Liver (tissue), 9 donors: ENCODE results near the gene CH25H. TPM values are rescaled to one million over a fixed set of nuclear protein-coding genes. Genes with fewer than 3 reads are reported as not detected.

Source experiments
- DNase-seq: peaks from one replicate; pipeline ENCODE4 v3.0.0-alpha.2; 2017; ENCODE audit warnings: low spot score
- H3K27ac ChIP-seq, 2 donors: one replicate each; pipeline ENCODE4 v1.7.0; 2013; ENCODE audit warnings: inconsistent platforms in 2 of 2, low read length in 2 of 2, control low read depth in 1 of 2, low read depth in 1 of 2, mild to moderate bottlenecking in 1 of 2
- H3K27me3 ChIP-seq, 4 donors: one replicate each; pipeline versions ENCODE4 v1.6.1 to v1.7.0; 2013; ENCODE audit warnings: low read length in 3 of 4, inconsistent platforms in 1 of 4, mild to moderate bottlenecking in 1 of 4, moderate library complexity in 1 of 4; ENCODE audit not compliant: control insufficient read depth in 4 of 4, insufficient read depth in 4 of 4
- H3K36me3 ChIP-seq, 4 donors: one replicate each; pipeline versions ENCODE4 v1.6.1 to v1.7.0; 2013; ENCODE audit warnings: low read length in 3 of 4, mild to moderate bottlenecking in 3 of 4, low read depth in 1 of 4, moderate library complexity in 1 of 4; ENCODE audit not compliant: control insufficient read depth in 4 of 4, insufficient read depth in 3 of 4
- H3K4me1 ChIP-seq, 4 donors: one replicate each; pipeline versions ENCODE4 v1.6.1 to v1.7.0; 2013; ENCODE audit warnings: low read length in 3 of 4, mild to moderate bottlenecking in 3 of 4, moderate library complexity in 1 of 4; ENCODE audit not compliant: control insufficient read depth in 4 of 4, insufficient read depth in 4 of 4
- H3K4me3 ChIP-seq, 3 donors: one replicate each; pipeline versions ENCODE4 v1.6.1 to v1.7.0; 2013; ENCODE audit warnings: low read length in 3 of 3, control low read depth in 1 of 3, low read depth in 1 of 3, mild to moderate bottlenecking in 1 of 3
- H3K9ac ChIP-seq, 2 donors: one replicate each; pipeline ENCODE4 v1.7.0; 2013; ENCODE audit warnings: low read length in 2 of 2, mild to moderate bottlenecking in 2 of 2, moderate library complexity in 2 of 2, control low read depth in 1 of 2, low read depth in 1 of 2
- H3K9me3 ChIP-seq, 4 donors: one replicate each; pipeline versions ENCODE4 v1.6.1 to v1.7.0; 2013; ENCODE audit warnings: low read length in 3 of 4; ENCODE audit not compliant: control insufficient read depth in 4 of 4
- ATF3 ChIP-seq: IDR thresholded peaks from 2 replicates; pipeline ENCODE4 v1.6.1; 2016; ENCODE audit warnings: antibody characterized with exemption
- CTCF ChIP-seq: fragments of 150-350 bp; IDR thresholded peaks from 2 replicates; pipeline ENCODE4 v1.5.1; 2017; ENCODE audit warnings: improper control_type of control experiment, low read depth, low read length; ENCODE audit not compliant: missing input control
- EGR1 ChIP-seq, 2 donors: IDR thresholded peaks; 2 replicates each; pipeline ENCODE4 v1.6.1; 2016 to 2018; ENCODE audit warnings: antibody characterized with exemption in 2 of 2, low read depth in 2 of 2
- FOXA1 ChIP-seq: IDR thresholded peaks from 2 replicates; pipeline ENCODE4 v1.6.1; 2016; ENCODE audit warnings: antibody characterized with exemption
- FOXA2 ChIP-seq: IDR thresholded peaks from 2 replicates; pipeline ENCODE4 v1.6.1; 2016; ENCODE audit warnings: antibody characterized with exemption
- GABPA ChIP-seq, 2 donors: IDR thresholded peaks in 1 of 2; conservative IDR thresholded peaks in 1 of 2; 2 replicates each; pipeline ENCODE4 v1.6.1; 2016; ENCODE audit warnings: antibody characterized with exemption in 2 of 2, mild to moderate bottlenecking in 1 of 2, moderate library complexity in 1 of 2
- HNF4A ChIP-seq, 2 donors: conservative IDR thresholded peaks; 2 replicates each; pipeline ENCODE4 v1.6.1; 2016; ENCODE audit warnings: antibody characterized with exemption in 2 of 2, mild to moderate bottlenecking in 2 of 2
- HNF4G ChIP-seq: IDR thresholded peaks from 2 replicates; pipeline ENCODE4 v1.6.1; 2016; ENCODE audit warnings: antibody characterized with exemption
- JUND ChIP-seq, 2 donors: IDR thresholded peaks; 2 replicates each; pipeline ENCODE4 v1.6.1; 2016; ENCODE audit warnings: antibody characterized with exemption in 2 of 2
- MAX ChIP-seq: IDR thresholded peaks from 2 replicates; pipeline ENCODE4 v1.6.1; 2016; ENCODE audit warnings: antibody characterized with exemption
- NR2F2 ChIP-seq: IDR thresholded peaks from 2 replicates; pipeline ENCODE4 v1.6.1; 2016; ENCODE audit warnings: antibody characterized with exemption
- RAD21 ChIP-seq, 2 donors: IDR thresholded peaks; 2 replicates each; pipeline ENCODE4 v1.6.1; 2016; ENCODE audit warnings: antibody characterized with exemption in 2 of 2, mild to moderate bottlenecking in 2 of 2
- REST ChIP-seq: IDR thresholded peaks from 2 replicates; pipeline ENCODE4 v1.6.1; 2016; ENCODE audit warnings: antibody characterized with exemption, mild to moderate bottlenecking
- RXRA ChIP-seq, 2 donors: IDR thresholded peaks; 2 replicates each; pipeline ENCODE4 v1.6.1; 2017 to 2018; ENCODE audit warnings: antibody characterized with exemption in 2 of 2, mild to moderate bottlenecking in 1 of 2
- SP1 ChIP-seq: IDR thresholded peaks from 2 replicates; pipeline ENCODE4 v1.6.1; 2018; ENCODE audit warnings: antibody characterized with exemption, mild to moderate bottlenecking
- TAF1 ChIP-seq: conservative IDR thresholded peaks from 2 replicates; pipeline ENCODE4 v1.6.1; 2016; ENCODE audit warnings: antibody characterized with exemption, mild to moderate bottlenecking
- YY1 ChIP-seq: IDR thresholded peaks from 2 replicates; pipeline ENCODE4 v1.6.1; 2016; ENCODE audit warnings: antibody characterized with exemption, mild to moderate bottlenecking
- ZBTB33 ChIP-seq: IDR thresholded peaks from 2 replicates; pipeline ENCODE4 v1.6.1; 2016; ENCODE audit warnings: antibody characterized with exemption
- WGBS: extraction: QIAGEN DNeasy Blood & Tissue Kit; methylation state at CpG from one replicate; pipeline ENCODE4 v1.1.7; 2013; 5-methylcytosine and 5-hydroxymethylcytosine counted together
- polyA plus RNA-seq, 2 donors: library from polyadenylated mRNA; stranded (reverse) in 1 of 2; unstranded in 1 of 2; fragments of 200-250 nt in 1 of 2; fragments of >200 nt in 1 of 2; fragmentation: Nextera tagmentation in 1 of 2; extraction: Ambion mirVana in 1 of 2; gene quantifications; one replicate each; pipeline versions ENCODE4 v1.2.1 to v1.2.3, GENCODE V29; 2013 to 2015
- total RNA-seq, 2 donors: library from RNA; depleted of rRNA; stranded (reverse); fragments of >200 nt; gene quantifications; one replicate each; pipeline ENCODE4 v1.2.3, GENCODE V29; 2014
- donor health status: healthy.
- donor health status: healthy.
- donor health status: healthy.
- donor health status: healthy.
- donor health status: healthy.

Gene CH25H
- total and polyA plus RNA-seq, 4 donors: 0.08 to 0.33 (median 0.25) TPM; not detected in 1

- Histone ChIP-seq H3K4me3 (no peak overlapping the region), H3K36me3 (peaks cover 0 to 14% (median 8%) of the 10 kb centered on the region in 4 donors), H3K9ac (no peak overlapping the region), H3K4me1 (peaks cover 2 to 28% (median 21%) of the 10 kb centered on the region in 4 donors), H3K27ac (peak overlapping the region in 1 of 2 donors; percentile 62), H3K27me3 (no peaks in the 10 kb centered on the region), H3K9me3 (no peaks in the 10 kb centered on the region)
- no peak for DNase-seq
- TF ChIP-seq TAF1 (no peak), CTCF (no peak), GABPA (IDR thresholded peaks at IDR 0.05 in 1 of 2, conservative IDR thresholded peaks at IDR 0.05 in 1 of 2) (no peak), FOXA1 (no peak), NR2F2 (no peak), MAX (no peak), EGR1 (IDR thresholded peaks at IDR 0.05; ENCODE audit: low read depth in 2 of 2) (no peak)
Observed at GRCh38 chr10:89242345-89242684, 35.2 kb upstream of the CH25H start.

- TF ChIP-seq RAD21 (IDR thresholded peaks at IDR 0.05): no peak
- TF ChIP-seq TAF1: no peak
- TF ChIP-seq HNF4A (conservative IDR thresholded peaks at IDR 0.05): peak; percentile 78 to 81
- no peak for TF ChIP-seq HNF4G
- TF ChIP-seq JUND (IDR thresholded peaks at IDR 0.05): peak; percentile 13 to 14
- no peak for TF ChIP-seq REST
- peak; percentile 17 for TF ChIP-seq SP1
- no peak for TF ChIP-seq FOXA1
- TF ChIP-seq ZBTB33: no peak
- no peak for TF ChIP-seq EGR1 (IDR thresholded peaks at IDR 0.05; ENCODE audit: low read depth in 2 of 2)
- no peak for TF ChIP-seq FOXA2
- no peak for TF ChIP-seq ATF3
- peak; percentile 78 to 79 for TF ChIP-seq RXRA (IDR thresholded peaks at IDR 0.05)
- TF ChIP-seq NR2F2: peak; percentile 64
- peak; percentile 73 for TF ChIP-seq MAX
- TF ChIP-seq YY1: no peak
- TF ChIP-seq GABPA (IDR thresholded peaks at IDR 0.05 in 1 of 2, conservative IDR thresholded peaks at IDR 0.05 in 1 of 2): no peak
- TF ChIP-seq CTCF: no peak
- H3K9me3 ChIP-seq: no peaks in the 10 kb centered on the region
- H3K36me3 ChIP-seq: peaks cover 0 to 14% (median 8%) of the 10 kb centered on the region in 4 donors
- H3K9ac ChIP-seq: no peak overlapping the region
- H3K27me3 ChIP-seq: no peaks in the 10 kb centered on the region
- no peak overlapping the region for H3K4me3 ChIP-seq
- H3K27ac ChIP-seq: peak overlapping the region in 1 of 2 donors; percentile 62
- H3K4me1 ChIP-seq: peaks cover 2 to 28% (median 21%) of the 10 kb centered on the region in 4 donors
- 47% methylated on average over 3 of the region's 3 CpGs for WGBS
- DNase-seq: no peak
Observed at GRCh38 chr10:89241486-89242344, 34.6 kb upstream of the CH25H start.
